Karpas-422 (cell line): ENCODE measurements around the gene MFSD2A. TPM values are rescaled to one million over a fixed set of nuclear protein-coding genes. Genes with fewer than 3 reads are reported as not detected.

Experiments
- DNase-seq: peaks from one replicate; pipeline ENCODE4 v3.0.0-alpha.2; 2015
- H2AFZ ChIP-seq: fragments of 200-600 bp; sonication (generic); 2 replicates; pipeline ENCODE4 v1.6.1; 2014; ENCODE audit warnings: antibody characterized with exemption, low read length, mixed read lengths
- H3K27ac ChIP-seq: fragments of 200-600 bp; sonication (generic); 2 replicates; pipeline ENCODE4 v1.5.1; 2014; ENCODE audit warnings: mild to moderate bottlenecking, low read length, moderate library complexity
- H3K27me3 ChIP-seq: fragments of 200-600 bp; sonication (generic); 2 replicates; pipeline ENCODE4 v1.6.1; 2014; ENCODE audit warnings: low read length, mixed read lengths
- H3K36me3 ChIP-seq: fragments of 200-600 bp; sonication (generic); 2 replicates; pipeline ENCODE4 v1.6.1; 2014; ENCODE audit warnings: low read length, mixed read lengths; ENCODE audit not compliant: insufficient read depth
- H3K4me1 ChIP-seq: fragments of 200-600 bp; sonication (generic); 2 replicates; pipeline ENCODE4 v1.6.1; 2014; ENCODE audit warnings: mild to moderate bottlenecking, low read length, mixed read lengths
- H3K4me2 ChIP-seq: fragments of 200-600 bp; sonication (generic); 2 replicates; pipeline ENCODE4 v1.6.1; 2014; ENCODE audit warnings: low read length, low read depth, mild to moderate bottlenecking; ENCODE audit not compliant: poor library complexity, severe bottlenecking
- H3K4me3 ChIP-seq: fragments of 200-600 bp; sonication (generic); 2 replicates; pipeline ENCODE4 v1.5.1; 2014; ENCODE audit warnings: mild to moderate bottlenecking, antibody characterized with exemption, low read length, mixed read lengths
- H3K79me2 ChIP-seq: fragments of 200-600 bp; sonication (generic); 2 replicates; pipeline ENCODE4 v1.6.1; 2014; ENCODE audit warnings: mild to moderate bottlenecking, low read length, mixed read lengths
- H3K9ac ChIP-seq: fragments of 200-600 bp; sonication (generic); 2 replicates; pipeline ENCODE4 v1.6.0; 2014; ENCODE audit warnings: low read length
- H3K9me2 ChIP-seq: fragments of 200-600 bp; sonication (generic), shearing (Covaris generic); replicated peaks from 2 replicates; pipeline ENCODE4 v1.6.0; 2014; ENCODE audit warnings: mild to moderate bottlenecking, low read length, moderate library complexity; ENCODE audit not compliant: insufficient read depth
- H3K9me3 ChIP-seq: fragments of 300-700, 200-600 bp; sonication (generic); 2 replicates; pipeline ENCODE4 v1.6.1; 2014; ENCODE audit warnings: low read length, mixed read lengths
- H4K20me1 ChIP-seq: fragments of 200-600 bp; sonication (generic); 2 replicates; pipeline ENCODE4 v1.6.1; 2014; ENCODE audit warnings: mild to moderate bottlenecking, antibody characterized with exemption, low read length, low read depth; ENCODE audit not compliant: insufficient read depth
- small RNA-seq: library from RNA; depleted of rRNA; stranded (forward); fragments of <200 nt; gene quantifications from one replicate; pipeline ENCODE3, GENCODE V24; 2014
- total RNA-seq: library from RNA; depleted of rRNA; stranded (reverse); fragments of >200 nt; shearing (Covaris generic); gene quantifications from 2 replicates; pipeline ENCODE4 v1.2.3, GENCODE V29; 2014; ENCODE audit warnings: low replicate concordance; rRNA removed

MFSD2A gene
- total RNA-seq, 1 experiment from 2014 or later = 20.8 TPM

- H3K9me3 ChIP-seq = no peaks in the 10 kb centered on the region
- no peak overlapping the region for H3K4me2 ChIP-seq
- no peaks in the 10 kb centered on the region for H3K36me3 ChIP-seq
- H3K4me3 ChIP-seq = no peak overlapping the region
- H3K27me3 ChIP-seq = no peaks in the 10 kb centered on the region
- no peaks in the 10 kb centered on the region for H4K20me1 ChIP-seq
- no peak for DNase-seq
- no peaks in the 10 kb centered on the region for H3K4me1 ChIP-seq
- H3K9me2 ChIP-seq = no peaks in the 10 kb centered on the region
- H3K9ac ChIP-seq = no peak overlapping the region
- H3K27ac ChIP-seq = no peak overlapping the region
- no peaks in the 10 kb centered on the region for H3K79me2 ChIP-seq
- H2AFZ ChIP-seq = no peak overlapping the region
Observed at GRCh38 chr1:40014253-40014706, 59.3 kb downstream of the MFSD2A start.

GRCh38 chr1:40014812-40015594 lies 60.1 kb downstream of the MFSD2A start:
- no peak for DNase-seq
- H2AFZ ChIP-seq = no peak overlapping the region
- H3K4me1 ChIP-seq = no peaks in the 10 kb centered on the region
- H3K4me2 ChIP-seq = no peak overlapping the region
- H4K20me1 ChIP-seq = no peaks in the 10 kb centered on the region
- no peaks in the 10 kb centered on the region for H3K79me2 ChIP-seq
- no peak overlapping the region for H3K27ac ChIP-seq
- no peaks in the 10 kb centered on the region for H3K9me3 ChIP-seq
- H3K27me3 ChIP-seq = no peaks in the 10 kb centered on the region
- H3K4me3 ChIP-seq = no peak overlapping the region
- no peaks in the 10 kb centered on the region for H3K9me2 ChIP-seq
- H3K36me3 ChIP-seq = no peaks in the 10 kb centered on the region
- no peak overlapping the region for H3K9ac ChIP-seq

- Histone ChIP-seq H4K20me1 (no peaks in the 10 kb centered on the region), H3K9me2 (no peaks in the 10 kb centered on the region), H3K4me3 (no peak overlapping the region), H3K27ac (no peak overlapping the region), H3K4me2 (no peak overlapping the region), H3K27me3 (no peaks in the 10 kb centered on the region), H2AFZ (no peak overlapping the region), H3K36me3 (no peaks in the 10 kb centered on the region), H3K4me1 (no peaks in the 10 kb centered on the region), H3K79me2 (no peaks in the 10 kb centered on the region), H3K9me3 (no peaks in the 10 kb centered on the region), H3K9ac (no peak overlapping the region)
- DNase-seq = peak; percentile 60
Observed at GRCh38 chr1:40017951-40018575, 63.1 kb downstream of the MFSD2A start.

Small RNA genes lying within 50 kb of the gene (small RNA-seq; reads per million reads assigned to genes)
- gene RF00019 = not detected

Other genes with a start within 250 kb of the MFSD2A start
- gene PPIE, start 216.3 kb upstream of the MFSD2A start, total RNA-seq = 21.3 and 25.3 TPM in 2 replicates
- not detected in 2 replicates for gene OXCT2, start 183.8 kb upstream of the MFSD2A start, total RNA-seq
- not detected in 2 replicates for gene BMP8B, start 166.3 kb upstream of the MFSD2A start, total RNA-seq
- gene TRIT1, start 71.6 kb upstream of the MFSD2A start, total RNA-seq = 43.6 and 50.3 TPM in 2 replicates
- gene MYCL, start 53.2 kb upstream of the MFSD2A start, total RNA-seq = 1.5 TPM in 2 replicates
- gene CAP1, start 85.6 kb downstream of the MFSD2A start, total RNA-seq = 217 and 229 TPM in 2 replicates
- 49.5 and 77.4 TPM in 2 replicates for gene PPT1, start 142.1 kb downstream of the MFSD2A start, total RNA-seq
- gene RLF, start 206.2 kb downstream of the MFSD2A start, total RNA-seq = 23.7 and 33.5 TPM in 2 replicates